Activated CD4-positive, alpha-beta memory T cell treated with anti-CD3 and anti-CD28 coated beads, Interleukin-2, amount 10 ng/mL, durations not matched to agents 7 days and 5 days (primary cell): Measurements from ENCODE around the gene MRAP. TPM values are rescaled to one million over a fixed set of nuclear protein-coding genes. Genes with fewer than 3 reads are reported as not detected.

Experiments
- CTCF ChIA-PET: fragments of 350-600 bp; sonication (Branson Sonifier 250); formaldehyde crosslinking; loops from one replicate; lab custom pipeline; 2021; ENCODE audit warnings: antibody characterized with exemption, inconsistent platforms; lab: Charles Lee
- POLR2A ChIA-PET: fragments of 350-600 bp; sonication (Branson Sonifier 250); formaldehyde crosslinking; loops from one replicate; lab custom pipeline; 2021; ENCODE audit warnings: antibody characterized with exemption; lab: Charles Lee
- DNase-seq: peaks from one replicate; pipeline ENCODE4 v3.0.0-alpha.2; 2020
- H3K27ac Mint-ChIP-seq: one replicate; pipeline ENCODE4 v1.8.0; 2021; ENCODE audit warnings: mild to moderate bottlenecking, mixed read lengths
- H3K27me3 Mint-ChIP-seq: one replicate; pipeline ENCODE4 v1.8.0; 2021; ENCODE audit warnings: mixed read lengths
- H3K36me3 Mint-ChIP-seq: one replicate; pipeline ENCODE4 v1.8.0; 2021; ENCODE audit warnings: low read depth, mixed read lengths
- H3K4me1 Mint-ChIP-seq: one replicate; pipeline ENCODE4 v1.8.0; 2021; ENCODE audit warnings: mixed read lengths
- H3K4me3 Mint-ChIP-seq: one replicate; pipeline ENCODE4 v1.8.0; 2021; ENCODE audit warnings: mild to moderate bottlenecking, mixed read lengths
- H3K9me3 Mint-ChIP-seq: one replicate; pipeline ENCODE4 v1.8.0; 2021; ENCODE audit warnings: mixed read lengths
- total RNA-seq, 2 experiments: library from RNA; stranded (reverse); gene quantifications; one replicate each; pipeline ENCODE4 v1.2.3, GENCODE V29; 2021

Gene MRAP
- total RNA-seq, 2 experiments from 2014 or later: not detected

DNA sequence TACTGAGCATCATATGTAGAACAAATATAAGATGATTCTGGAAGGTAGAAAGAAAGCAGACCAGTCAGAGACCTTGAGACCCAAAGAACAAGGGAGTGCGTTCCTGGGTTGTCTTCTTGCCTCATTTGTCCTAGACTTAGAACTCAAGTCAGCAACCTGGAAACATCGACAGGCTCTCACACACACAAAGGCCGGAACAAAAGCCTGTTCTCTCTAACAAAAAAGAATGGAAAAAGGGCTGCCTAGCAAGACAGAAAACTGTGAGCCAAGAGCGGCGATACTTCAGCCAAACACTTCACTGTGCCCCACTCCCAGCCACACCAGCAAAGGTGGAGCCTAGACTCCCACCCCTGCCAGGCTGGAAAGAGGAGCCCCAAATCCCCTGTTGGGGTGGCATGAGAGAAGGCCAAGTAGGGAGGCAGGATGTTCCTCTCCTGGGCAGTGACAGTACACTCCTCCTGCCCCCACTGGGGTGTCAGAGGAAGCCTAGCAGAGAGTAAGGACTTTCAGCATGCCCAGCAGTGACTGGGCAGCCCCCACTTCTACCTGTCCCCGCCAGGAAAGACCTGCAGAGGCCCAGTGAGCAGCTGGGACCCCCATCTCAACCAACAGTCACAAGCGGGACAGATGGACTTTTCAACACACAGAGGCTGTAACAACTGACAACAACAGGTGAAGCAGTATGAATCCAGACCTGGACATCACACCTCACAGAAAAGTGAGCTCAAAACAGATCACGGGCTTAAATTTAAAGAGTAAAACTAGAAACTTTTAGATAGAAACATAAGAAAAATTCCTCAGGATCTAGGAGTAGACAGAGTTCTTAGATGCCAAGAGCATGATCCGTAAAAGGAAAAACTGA is 33.0 kb downstream of the MRAP start:
- H3K27me3 Mint-ChIP-seq: no peaks in the 10 kb centered on the region
- peak overlapping the region; percentile 21 for H3K27ac Mint-ChIP-seq
- no peak overlapping the region for H3K4me3 Mint-ChIP-seq
- POLR2A ChIA-PET: no interaction called here
- DNase-seq: no peak
- peaks cover 1% of the 10 kb centered on the region for H3K4me1 Mint-ChIP-seq
- H3K9me3 Mint-ChIP-seq: no peaks in the 10 kb centered on the region
- CTCF ChIA-PET: interaction anchor here (0.6 kb wide), 1 partner anchor 17 kb away, joined by 3 read pairs; no protein-coding TSS in a partner anchor
- H3K36me3 Mint-ChIP-seq: peaks cover 70% of the 10 kb centered on the region

DNA sequence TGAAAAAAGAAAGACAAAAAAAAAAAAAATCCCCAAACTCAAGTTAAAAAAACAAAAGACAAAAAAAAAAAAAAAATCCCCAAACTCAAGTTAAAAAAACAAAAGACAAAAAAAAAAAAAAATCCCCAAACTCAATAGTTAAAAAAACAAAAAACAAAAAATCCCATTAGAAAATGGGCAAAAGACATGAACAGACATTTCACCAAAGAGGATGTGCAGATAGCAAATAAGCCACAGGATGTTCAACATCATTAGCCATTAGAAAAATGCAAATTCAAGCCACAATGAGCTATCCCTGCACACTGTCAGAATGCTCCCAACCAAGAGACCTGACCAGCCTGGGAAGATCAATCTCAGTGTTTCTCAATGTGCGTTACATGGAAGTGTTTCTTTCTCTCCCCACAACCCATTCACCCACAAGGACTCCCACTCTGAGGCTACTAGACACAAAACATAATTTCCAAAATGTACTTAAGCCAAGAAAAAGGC is 33.9 kb downstream of the MRAP start:
- POLR2A ChIA-PET: no interaction called here
- peaks cover 1% of the 10 kb centered on the region for H3K4me1 Mint-ChIP-seq
- no peaks in the 10 kb centered on the region for H3K27me3 Mint-ChIP-seq
- no peak overlapping the region for H3K4me3 Mint-ChIP-seq
- CTCF ChIA-PET: interaction anchor here (0.6 kb wide), 1 partner anchor 18 kb away, joined by 3 read pairs; no protein-coding TSS in a partner anchor
- H3K9me3 Mint-ChIP-seq: no peaks in the 10 kb centered on the region
- no peak overlapping the region for H3K27ac Mint-ChIP-seq
- peaks cover 64% of the 10 kb centered on the region for H3K36me3 Mint-ChIP-seq
- no peak for DNase-seq

DNA sequence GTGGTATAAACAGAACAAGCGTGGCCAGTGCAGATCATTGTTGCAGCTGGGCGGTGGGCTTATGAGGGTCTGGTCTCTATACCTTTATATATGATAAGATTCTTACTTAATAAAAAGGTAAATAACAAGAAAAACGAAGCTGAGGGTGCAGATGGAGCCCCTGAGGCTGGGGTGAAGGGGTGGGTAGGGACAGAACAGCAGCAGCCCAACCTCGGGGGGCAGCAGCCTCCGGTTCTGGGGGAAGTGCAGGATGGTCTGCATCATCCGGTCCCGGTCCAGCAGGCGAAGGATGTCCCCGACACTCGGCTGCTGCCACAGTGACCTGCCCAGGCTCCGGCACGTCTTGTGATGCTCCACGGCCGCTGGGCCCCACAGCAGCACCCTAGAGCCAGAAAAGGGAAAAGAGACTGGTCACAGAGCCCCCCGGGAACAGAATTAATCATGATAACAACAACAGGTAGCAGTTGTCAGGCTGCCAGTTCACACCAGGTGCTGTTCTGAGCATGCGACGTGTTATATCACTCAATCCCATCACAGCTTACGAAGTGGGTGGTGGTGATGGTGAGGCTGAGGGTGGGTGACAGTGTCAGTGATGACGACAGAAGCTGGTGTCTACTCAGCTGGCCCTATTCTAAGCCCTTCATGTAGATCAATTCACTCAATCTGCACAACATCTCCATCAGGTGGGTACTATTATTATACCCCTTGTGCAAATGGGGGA is 35.5 kb downstream of the MRAP start:
- POLR2A ChIA-PET: no interaction called here
- no peak for DNase-seq
- peaks cover 62% of the 10 kb centered on the region for H3K36me3 Mint-ChIP-seq
- CTCF ChIA-PET: no interaction called here
- no peak overlapping the region for H3K27ac Mint-ChIP-seq
- no peaks in the 10 kb centered on the region for H3K27me3 Mint-ChIP-seq
- no peak overlapping the region for H3K4me3 Mint-ChIP-seq
- H3K4me1 Mint-ChIP-seq: peaks cover 1% of the 10 kb centered on the region
- no peaks in the 10 kb centered on the region for H3K9me3 Mint-ChIP-seq

DNA sequence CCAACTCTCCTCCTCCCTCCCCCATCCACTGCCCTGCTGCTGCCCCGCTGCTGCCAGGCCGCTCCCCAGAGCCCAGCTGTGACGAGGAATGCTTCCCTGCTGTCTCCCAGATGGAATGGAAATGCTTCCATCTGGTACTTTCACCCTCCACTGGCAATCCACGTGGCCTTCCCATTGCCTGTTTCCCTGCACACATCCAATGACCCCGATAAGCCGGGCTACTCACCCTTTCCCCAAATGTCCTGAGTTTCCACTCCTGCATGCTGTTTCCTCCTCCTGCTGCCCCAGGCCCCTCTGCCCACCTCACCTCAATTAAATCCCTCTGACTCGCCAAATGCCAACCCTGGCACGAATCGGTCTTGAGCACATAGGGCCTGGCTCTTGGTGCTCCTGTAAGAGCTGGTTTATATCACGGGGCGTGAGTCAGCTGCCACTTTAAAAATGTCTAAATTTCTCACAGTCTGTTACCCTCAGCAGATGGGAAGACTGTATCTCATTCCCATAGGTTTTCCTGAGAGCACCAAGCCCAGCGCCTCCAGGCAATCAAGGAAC is 36.4 kb downstream of the MRAP start:
- Mint-ChIP-seq H3K36me3 (peaks cover 59% of the 10 kb centered on the region), H3K4me3 (no peak overlapping the region), H3K9me3 (no peaks in the 10 kb centered on the region), H3K4me1 (peaks cover 5% of the 10 kb centered on the region), H3K27ac (no peak overlapping the region), H3K27me3 (no peaks in the 10 kb centered on the region)
- POLR2A ChIA-PET: no interaction called here
- no peak for DNase-seq
- CTCF ChIA-PET: interaction anchor here (1.4 kb wide), 1 partner anchor 266 kb away, joined by 5 read pairs; no protein-coding TSS in a partner anchor

DNA sequence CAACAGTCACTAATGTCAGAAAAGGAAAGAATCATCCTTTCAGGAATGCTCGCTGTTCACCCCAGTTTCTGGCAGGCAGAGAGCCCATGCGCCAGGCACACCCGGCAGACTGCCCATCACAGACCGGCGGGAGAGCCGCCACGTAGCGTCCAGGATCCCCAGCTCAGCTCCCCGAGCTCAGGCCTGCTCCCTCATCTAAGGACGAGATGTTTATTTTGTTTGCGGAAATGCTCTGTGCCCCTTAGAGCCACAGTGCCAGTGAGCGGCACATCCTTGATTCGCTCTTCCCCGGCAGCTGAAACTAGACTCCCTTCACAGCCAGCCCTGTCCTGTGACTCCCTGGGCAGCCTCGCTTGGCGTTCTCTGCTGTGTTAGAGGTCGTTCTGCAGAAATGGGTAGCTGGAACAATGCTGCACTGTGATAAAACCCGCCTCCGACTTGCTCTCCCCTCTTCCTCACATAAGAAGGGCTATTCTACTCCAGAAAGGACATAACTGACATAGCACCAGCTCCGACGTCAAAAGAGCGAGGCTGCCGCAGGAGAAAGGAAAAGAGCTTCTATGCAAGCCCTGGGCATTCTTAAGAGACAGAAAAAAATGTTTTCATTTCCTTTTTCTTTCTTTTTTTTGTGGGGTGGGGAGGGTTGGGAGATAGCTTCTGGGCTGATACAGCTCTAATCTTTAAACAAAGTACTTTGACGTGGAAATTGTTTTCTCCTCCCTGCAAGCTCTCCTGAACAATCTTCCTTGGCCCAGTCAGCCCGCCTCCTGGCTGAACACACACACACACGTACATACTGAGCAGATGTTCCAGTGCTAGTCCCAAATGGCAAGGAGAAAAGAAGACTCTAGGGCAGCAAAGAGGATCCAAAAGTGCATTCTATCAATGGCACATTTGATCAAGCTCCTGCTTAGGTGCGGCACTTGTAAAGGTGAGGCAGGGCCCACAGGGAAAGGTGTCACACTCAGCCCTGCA is 37.2 kb downstream of the MRAP start:
- POLR2A ChIA-PET: no interaction called here
- Mint-ChIP-seq H3K36me3 (peaks cover 52% of the 10 kb centered on the region), H3K27ac (no peak overlapping the region)

DNA sequence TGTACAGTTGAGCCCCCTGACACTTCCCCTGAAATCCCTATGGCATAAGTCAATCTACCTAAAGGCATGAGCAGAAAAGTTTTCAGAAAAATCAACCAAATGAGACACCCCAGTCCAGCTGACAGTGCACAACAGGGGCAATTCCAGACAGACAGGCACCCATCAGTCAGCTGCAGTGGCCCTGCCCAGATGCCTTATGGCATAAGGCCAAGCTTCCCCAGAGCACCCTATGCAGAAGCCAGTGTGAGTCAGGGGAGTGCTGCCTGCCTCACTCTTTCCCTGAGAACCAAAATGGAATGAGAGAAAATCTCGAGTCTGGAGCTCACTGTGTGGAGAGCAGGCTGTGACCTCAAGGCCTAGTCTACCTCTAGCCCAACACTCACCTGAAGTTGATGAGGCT is 38.1 kb downstream of the MRAP start:
- DNase-seq: no peak
- H3K36me3 Mint-ChIP-seq: peaks cover 47% of the 10 kb centered on the region
- H3K4me3 Mint-ChIP-seq: no peak overlapping the region
- H3K4me1 Mint-ChIP-seq: peaks cover 5% of the 10 kb centered on the region
- POLR2A ChIA-PET: no interaction called here
- no peak overlapping the region for H3K27ac Mint-ChIP-seq
- H3K9me3 Mint-ChIP-seq: no peaks in the 10 kb centered on the region
- CTCF ChIA-PET: no interaction called here
- H3K27me3 Mint-ChIP-seq: no peaks in the 10 kb centered on the region

More for the DNA sequence above, 37.2 kb downstream of the MRAP start:
- DNase-seq: no peak
- Mint-ChIP-seq H3K27me3 (no peaks in the 10 kb centered on the region), H3K9me3 (no peaks in the 10 kb centered on the region), H3K4me1 (peaks cover 5% of the 10 kb centered on the region), H3K4me3 (no peak overlapping the region)
- CTCF ChIA-PET: interaction anchor here (1.4 kb wide), 1 partner anchor 265 kb away, joined by 5 read pairs; no protein-coding TSS in a partner anchor

DNA sequence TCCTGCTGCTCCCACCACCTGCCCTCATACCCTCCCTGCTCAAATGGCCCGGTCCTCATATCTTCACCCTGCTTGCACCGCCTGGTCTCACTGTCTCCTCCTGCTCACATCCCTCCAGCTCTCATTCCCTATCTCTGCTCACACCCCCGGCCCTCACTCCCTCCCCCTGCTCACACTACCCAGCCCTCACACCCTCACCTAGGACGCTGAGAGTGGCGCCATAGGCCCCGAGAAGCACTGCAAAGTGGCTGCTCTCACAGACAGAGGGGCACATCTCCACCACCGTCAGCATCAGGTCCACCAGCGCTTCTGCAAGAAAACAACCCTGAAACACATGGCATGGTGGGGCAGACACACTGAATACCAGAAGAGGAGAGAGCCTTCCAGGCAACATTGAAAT is 38.6 kb downstream of the MRAP start:
- Mint-ChIP-seq H3K4me3 (no peak overlapping the region), H3K4me1 (peaks cover 5% of the 10 kb centered on the region), H3K9me3 (no peaks in the 10 kb centered on the region), H3K27ac (no peak overlapping the region), H3K27me3 (no peaks in the 10 kb centered on the region), H3K36me3 (peaks cover 45% of the 10 kb centered on the region)
- POLR2A ChIA-PET: no interaction called here
- no peak for DNase-seq
- CTCF ChIA-PET: no interaction called here

DNA sequence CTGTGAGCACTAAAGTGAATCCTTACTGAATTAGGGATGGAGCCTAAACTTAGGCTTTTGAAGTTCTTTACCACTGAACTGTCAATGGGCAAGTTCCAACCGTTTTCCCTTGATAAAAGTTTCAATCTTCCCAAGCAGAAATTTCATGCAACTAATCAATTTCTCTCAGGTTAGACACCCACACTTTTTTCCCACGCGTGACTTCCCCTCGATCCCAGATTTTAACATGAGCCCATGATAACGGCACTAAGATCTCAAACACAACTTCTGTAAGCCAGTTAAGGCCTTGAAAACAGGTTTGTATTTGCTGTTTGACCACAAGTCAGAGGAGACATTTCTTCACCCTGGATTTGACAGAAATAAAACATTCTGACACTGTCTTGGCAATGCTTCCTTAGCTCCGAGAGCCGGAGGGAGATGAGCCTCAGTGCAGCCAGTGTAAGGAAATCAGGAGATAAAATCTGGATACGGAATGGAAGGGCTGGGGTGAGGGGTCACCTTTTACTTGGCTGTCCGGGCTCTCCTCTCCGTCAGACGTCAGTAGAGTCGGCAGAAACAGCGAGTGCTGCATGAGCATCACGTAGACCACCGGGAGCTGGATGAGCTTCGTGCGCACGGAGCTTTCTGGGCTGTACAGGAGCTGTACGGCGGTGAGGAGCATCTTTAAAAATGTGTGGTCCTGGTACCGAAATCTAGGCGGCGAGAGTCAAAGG is 39.7 kb downstream of the MRAP start:
- Mint-ChIP-seq H3K27me3 (no peaks in the 10 kb centered on the region), H3K36me3 (peaks cover 44% of the 10 kb centered on the region)
- CTCF ChIA-PET: no interaction called here

DNA sequence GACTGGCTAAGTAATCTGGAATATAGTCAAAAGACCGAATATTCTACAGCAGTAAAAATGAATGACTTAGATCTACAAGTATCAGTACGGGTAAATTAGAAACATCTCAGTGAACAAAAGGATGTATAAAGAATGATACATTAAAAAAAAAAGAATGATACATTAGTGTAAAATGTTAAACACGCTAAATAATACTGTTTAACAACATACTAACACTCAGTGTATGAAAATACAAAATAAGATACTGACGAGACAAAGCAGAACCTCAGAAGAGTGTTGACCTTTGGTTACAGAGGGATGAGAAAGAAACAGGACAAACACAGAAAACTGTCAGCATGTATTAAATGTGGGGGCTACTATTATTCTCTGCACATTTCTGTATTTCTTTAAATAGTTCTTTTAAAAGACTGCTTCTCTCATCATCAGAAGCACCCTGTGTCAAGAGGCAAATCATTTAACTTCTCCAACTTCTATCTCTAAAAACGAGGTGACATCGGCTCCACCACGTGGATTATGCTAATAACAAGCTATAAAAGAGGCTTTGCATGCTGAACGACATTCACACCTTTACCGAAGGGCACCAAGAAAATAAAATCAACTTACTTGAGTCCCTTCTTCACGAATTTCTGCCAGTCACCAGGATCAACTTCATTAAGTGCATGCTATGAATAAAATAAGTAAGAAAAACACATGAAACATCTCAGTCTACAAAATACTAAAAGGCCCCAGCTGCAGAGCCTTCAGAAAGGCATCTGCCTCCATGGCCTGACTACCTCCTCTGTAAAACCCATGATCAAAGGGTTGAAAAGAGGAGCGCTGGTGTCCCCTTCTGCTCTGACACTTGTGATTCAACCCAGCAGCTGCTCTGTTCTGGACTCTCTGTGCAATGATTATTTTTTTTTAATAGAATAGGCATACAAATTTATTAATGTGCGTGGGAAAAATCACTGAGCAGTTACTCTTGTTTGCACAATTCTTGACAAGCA is 42.5 kb downstream of the MRAP start:
- H3K27ac Mint-ChIP-seq: no peak overlapping the region
- peaks cover 13% of the 10 kb centered on the region for H3K9me3 Mint-ChIP-seq
- no peak overlapping the region for H3K4me3 Mint-ChIP-seq
- DNase-seq: no peak
- H3K36me3 Mint-ChIP-seq: peaks cover 56% of the 10 kb centered on the region
- no peaks in the 10 kb centered on the region for H3K27me3 Mint-ChIP-seq
- peaks cover 3% of the 10 kb centered on the region for H3K4me1 Mint-ChIP-seq
- CTCF ChIA-PET: no interaction called here
- POLR2A ChIA-PET: interaction anchor here (0.7 kb wide), 1 partner anchor 154 kb away, joined by 3 read pairs; no protein-coding TSS in a partner anchor

More for the DNA sequence above, 39.7 kb downstream of the MRAP start:
- H3K27ac Mint-ChIP-seq: no peak overlapping the region
- H3K4me1 Mint-ChIP-seq: peaks cover 3% of the 10 kb centered on the region
- DNase-seq: no peak
- no peak overlapping the region for H3K4me3 Mint-ChIP-seq
- H3K9me3 Mint-ChIP-seq: no peaks in the 10 kb centered on the region
- POLR2A ChIA-PET: interaction anchor here (0.7 kb wide), 1 partner anchor 319 kb away, joined by 3 read pairs; no protein-coding TSS in a partner anchor

DNA sequence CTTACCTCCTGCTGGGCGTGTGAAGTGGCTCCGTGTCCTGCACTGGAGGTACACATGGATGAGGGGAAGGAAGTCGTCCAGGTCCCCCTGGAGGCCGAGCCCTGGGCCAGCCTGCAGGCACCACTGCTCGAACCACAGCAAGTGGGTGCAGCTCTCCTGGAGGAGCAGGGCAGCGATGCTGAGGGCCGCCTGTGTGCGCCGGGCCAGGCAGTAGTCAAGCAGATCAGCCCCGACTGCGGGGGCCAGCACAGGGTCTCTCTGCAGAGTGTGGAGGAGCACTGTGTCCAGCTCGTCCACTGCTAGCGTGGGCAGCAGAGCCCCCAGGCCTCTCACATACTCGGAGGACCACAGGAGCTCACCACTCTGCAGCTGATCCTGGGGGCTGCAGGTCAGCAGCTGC is 48.3 kb downstream of the MRAP start:
- Mint-ChIP-seq H3K27me3 (no peaks in the 10 kb centered on the region), H3K27ac (no peak overlapping the region), H3K9me3 (peaks cover 13% of the 10 kb centered on the region), H3K4me3 (no peak overlapping the region), H3K4me1 (no peaks in the 10 kb centered on the region), H3K36me3 (peaks cover 80% of the 10 kb centered on the region)
- CTCF ChIA-PET: no interaction called here
- POLR2A ChIA-PET: no interaction called here
- DNase-seq: no peak

DNA sequence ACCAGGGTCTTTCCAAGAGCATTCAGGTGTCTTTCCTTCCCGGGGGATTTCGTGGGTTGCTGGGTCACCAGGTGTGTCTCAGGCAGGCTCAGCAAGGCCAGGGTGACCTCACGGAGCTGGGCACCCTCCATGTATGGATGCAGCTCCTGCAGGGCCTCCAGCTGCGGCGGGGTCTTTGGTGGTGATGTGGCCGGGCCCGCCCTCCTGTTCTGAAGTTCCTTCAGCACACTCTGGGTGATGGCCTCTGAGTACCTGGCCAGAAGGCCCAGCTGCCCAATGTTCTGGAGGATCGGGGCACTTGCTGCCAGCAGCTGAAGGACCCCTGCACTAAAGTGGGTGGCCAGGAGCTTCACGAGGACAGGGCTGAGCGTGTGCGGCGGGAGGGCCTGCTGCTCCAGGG is 48.7 kb downstream of the MRAP start:
- no peak overlapping the region for H3K27ac Mint-ChIP-seq
- ChIA-PET CTCF (no interaction called here), POLR2A (no interaction called here)
- H3K9me3 Mint-ChIP-seq: peaks cover 13% of the 10 kb centered on the region
- no peak for DNase-seq
- peaks cover 83% of the 10 kb centered on the region for H3K36me3 Mint-ChIP-seq
- H3K4me3 Mint-ChIP-seq: no peak overlapping the region
- H3K27me3 Mint-ChIP-seq: no peaks in the 10 kb centered on the region
- no peaks in the 10 kb centered on the region for H3K4me1 Mint-ChIP-seq
